Body of pancreas (tissue), 4 donors: ENCODE results near the gene LYRM4.

Experiments used
- CTCF ChIP-seq, 7 experiments: fragments of 450-650 bp in 4 of 7; fragments of 200-600 bp in 3 of 7; sonication (generic) in 3 of 7; IDR thresholded peaks; one replicate each; pipeline ENCODE4 v1.5.1; 2016 to 2019; ENCODE audit warnings: antibody characterized with exemption in 7 of 7
- POLR2A ChIP-seq, 3 donors: fragments of 450-650 bp; IDR thresholded peaks; one replicate each; pipeline ENCODE4 v1.6.1; 2016; ENCODE audit warnings: antibody characterized with exemption in 3 of 3, mild to moderate bottlenecking in 2 of 3

GRCh38 chr6:5083813-5084359, 176.9 kb downstream of the LYRM4 start:
- TF ChIP-seq POLR2A (IDR thresholded peaks at IDR 0.05) (no peak), CTCF (IDR thresholded peaks at IDR 0.05) (no peak)
